ENCODE measurements around the gene ELAVL2.

Gene ELAVL2

GRCh38 chr9:23665051-23665450 lies 161.0 kb downstream of the ELAVL2 start:
- no peak for TF ChIP-seq GABPA (IDR thresholded peaks at IDR 0.05; ENCODE audit: low read depth)
- no peak for TF ChIP-seq POLR2AphosphoS5 (IDR thresholded peaks at IDR 0.05; ENCODE audit: low read depth)
- TF ChIP-seq CTCF (IDR thresholded peaks at IDR 0.05; ENCODE audit: insufficient read depth, low read length) = no peak
- TF ChIP-seq SPI1 (IDR thresholded peaks at IDR 0.05; ENCODE audit: borderline replicate concordance, low read depth) = no peak
- TF ChIP-seq, protein P1, sequence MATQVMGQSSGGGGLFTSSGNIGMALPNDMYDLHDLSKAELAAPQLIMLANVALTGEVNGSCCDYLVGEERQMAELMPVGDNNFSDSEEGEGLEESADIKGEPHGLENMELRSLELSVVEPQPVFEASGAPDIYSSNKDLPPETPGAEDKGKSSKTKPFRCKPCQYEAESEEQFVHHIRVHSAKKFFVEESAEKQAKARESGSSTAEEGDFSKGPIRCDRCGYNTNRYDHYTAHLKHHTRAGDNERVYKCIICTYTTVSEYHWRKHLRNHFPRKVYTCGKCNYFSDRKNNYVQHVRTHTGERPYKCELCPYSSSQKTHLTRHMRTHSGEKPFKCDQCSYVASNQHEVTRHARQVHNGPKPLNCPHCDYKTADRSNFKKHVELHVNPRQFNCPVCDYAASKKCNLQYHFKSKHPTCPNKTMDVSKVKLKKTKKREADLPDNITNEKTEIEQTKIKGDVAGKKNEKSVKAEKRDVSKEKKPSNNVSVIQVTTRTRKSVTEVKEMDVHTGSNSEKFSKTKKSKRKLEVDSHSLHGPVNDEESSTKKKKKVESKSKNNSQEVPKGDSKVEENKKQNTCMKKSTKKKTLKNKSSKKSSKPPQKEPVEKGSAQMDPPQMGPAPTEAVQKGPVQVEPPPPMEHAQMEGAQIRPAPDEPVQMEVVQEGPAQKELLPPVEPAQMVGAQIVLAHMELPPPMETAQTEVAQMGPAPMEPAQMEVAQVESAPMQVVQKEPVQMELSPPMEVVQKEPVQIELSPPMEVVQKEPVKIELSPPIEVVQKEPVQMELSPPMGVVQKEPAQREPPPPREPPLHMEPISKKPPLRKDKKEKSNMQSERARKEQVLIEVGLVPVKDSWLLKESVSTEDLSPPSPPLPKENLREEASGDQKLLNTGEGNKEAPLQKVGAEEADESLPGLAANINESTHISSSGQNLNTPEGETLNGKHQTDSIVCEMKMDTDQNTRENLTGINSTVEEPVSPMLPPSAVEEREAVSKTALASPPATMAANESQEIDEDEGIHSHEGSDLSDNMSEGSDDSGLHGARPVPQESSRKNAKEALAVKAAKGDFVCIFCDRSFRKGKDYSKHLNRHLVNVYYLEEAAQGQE (IDR thresholded peaks at IDR 0.05; ENCODE audit: insufficient replicate concordance, low read depth) = no peak
- DNase-seq (ENCODE audit: low read depth in 1 of 2, low spot score in 1 of 2) = no peak
- H3K4me3 ChIP-seq (replicated peaks; ENCODE audit: insufficient read depth, low read length) = no peak overlapping the region
- no peak overlapping the region for H3K27ac ChIP-seq (replicated peaks)
- no peaks in the 10 kb centered on the region for H3K27me3 ChIP-seq (ENCODE audit: insufficient read depth, poor library complexity, severe bottlenecking)

GRCh38 chr9:23663946-23664345 lies 162.1 kb downstream of the ELAVL2 start:
- H3K27me3 ChIP-seq (ENCODE audit: insufficient read depth, poor library complexity, severe bottlenecking) = no peaks in the 10 kb centered on the region
- H3K27ac ChIP-seq (replicated peaks) = no peak overlapping the region
- no peak for DNase-seq (ENCODE audit: low read depth in 1 of 2, low spot score in 1 of 2)
- no peak for TF ChIP-seq POLR2AphosphoS5 (IDR thresholded peaks at IDR 0.05; ENCODE audit: low read depth)
- TF ChIP-seq, protein P1 (IDR thresholded peaks at IDR 0.05; ENCODE audit: insufficient replicate concordance, low read depth) = no peak
- no peak for TF ChIP-seq SPI1 (IDR thresholded peaks at IDR 0.05; ENCODE audit: borderline replicate concordance, low read depth)
- no peak for TF ChIP-seq CTCF (IDR thresholded peaks at IDR 0.05; ENCODE audit: insufficient read depth, low read length)
- TF ChIP-seq GABPA (IDR thresholded peaks at IDR 0.05; ENCODE audit: low read depth) = no peak
- no peak overlapping the region for H3K4me3 ChIP-seq (replicated peaks; ENCODE audit: insufficient read depth, low read length)

DNA sequence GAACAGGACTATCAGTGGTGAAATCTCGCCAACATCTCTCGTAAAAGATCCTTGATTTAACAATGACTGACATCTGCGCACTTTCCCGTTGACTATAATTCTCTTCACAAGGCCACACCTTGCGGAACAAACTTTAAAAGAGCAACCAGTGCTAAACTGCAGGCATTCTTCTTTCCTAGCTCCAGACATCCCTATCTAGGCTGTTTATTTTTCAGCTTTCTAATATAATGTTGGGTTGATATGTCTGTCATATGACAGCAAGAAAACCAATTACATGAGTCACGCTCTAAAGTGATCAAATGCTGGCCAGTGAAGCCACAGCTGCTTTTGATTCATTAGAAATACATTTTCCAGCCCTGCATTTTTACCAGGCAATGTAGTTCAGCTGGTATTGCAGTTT lies 162.5 kb downstream of the ELAVL2 start:
- DNase-seq (ENCODE audit: low read depth in 1 of 2, low spot score in 1 of 2) = no peak
- H3K27ac ChIP-seq (replicated peaks) = no peak overlapping the region
- no peaks in the 10 kb centered on the region for H3K27me3 ChIP-seq (ENCODE audit: insufficient read depth, poor library complexity, severe bottlenecking)
- TF ChIP-seq CTCF (IDR thresholded peaks at IDR 0.05; ENCODE audit: insufficient read depth, low read length) = no peak
- TF ChIP-seq GABPA (IDR thresholded peaks at IDR 0.05; ENCODE audit: low read depth) = no peak
- no peak for TF ChIP-seq POLR2AphosphoS5 (IDR thresholded peaks at IDR 0.05; ENCODE audit: low read depth)
- TF ChIP-seq SPI1 (IDR thresholded peaks at IDR 0.05; ENCODE audit: borderline replicate concordance, low read depth) = no peak
- TF ChIP-seq, protein P1 (IDR thresholded peaks at IDR 0.05; ENCODE audit: insufficient replicate concordance, low read depth) = no peak
- H3K4me3 ChIP-seq (replicated peaks; ENCODE audit: insufficient read depth, low read length) = no peak overlapping the region

All from HL-60 (cell line).